CD4-positive, alpha-beta T cell treated with Interleukin-6 at 100 ng/mL for 8 hours (primary cell): Measurements from ENCODE around the gene XAB2.

Source experiments
- DNase-seq: peaks from one replicate; pipeline ENCODE4 v3.0.0-alpha.2; 2020; ENCODE audit warnings: mixed read lengths, low spot score

The XAB2 gene

DNA sequence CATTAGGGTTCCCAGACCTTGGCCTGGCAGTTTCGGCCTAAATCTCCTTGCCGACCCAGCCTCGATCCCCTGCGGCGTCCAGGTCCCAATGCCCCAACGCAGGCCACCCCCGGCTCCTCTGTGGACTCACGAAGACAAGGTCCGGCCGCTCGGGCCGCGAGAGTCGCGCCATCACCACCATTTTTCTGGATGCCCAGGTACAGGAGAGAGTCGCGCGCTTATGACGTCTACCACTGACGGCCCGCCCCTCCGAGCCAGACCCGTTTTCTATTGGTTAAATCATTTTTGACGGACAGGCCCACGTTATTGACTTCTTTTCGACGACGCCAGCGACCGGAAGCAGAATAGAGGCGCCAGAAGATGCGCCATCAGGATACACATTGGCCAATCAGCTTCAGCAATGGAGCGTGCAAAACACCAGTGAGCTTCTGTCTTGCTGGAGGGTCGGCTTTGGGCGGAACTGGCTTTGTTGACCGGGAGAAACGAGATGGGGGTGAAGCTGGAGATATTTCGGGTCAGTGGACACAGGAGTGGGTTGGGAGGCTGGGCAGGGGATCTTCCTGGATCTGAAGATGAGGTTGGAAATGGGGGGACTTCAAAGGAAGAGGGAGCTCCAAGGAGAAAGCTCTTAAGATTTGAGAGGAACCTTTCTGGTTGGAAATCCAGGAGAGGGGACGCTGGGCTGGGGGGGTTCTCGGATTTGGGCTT lies at the start of gene XAB2, which contains the start of gene PET100:
TSS of gene XAB2 (minus strand) at position 199 of the 708 bp plus-strand sequence. CDS start at position 181, 18 bp downstream.
TSS of gene PET100 (plus strand) at position 447 of the 708 bp plus-strand sequence. CDS start at position 488, 41 bp downstream.
- DNase-seq = peak; percentile 97

DNA sequence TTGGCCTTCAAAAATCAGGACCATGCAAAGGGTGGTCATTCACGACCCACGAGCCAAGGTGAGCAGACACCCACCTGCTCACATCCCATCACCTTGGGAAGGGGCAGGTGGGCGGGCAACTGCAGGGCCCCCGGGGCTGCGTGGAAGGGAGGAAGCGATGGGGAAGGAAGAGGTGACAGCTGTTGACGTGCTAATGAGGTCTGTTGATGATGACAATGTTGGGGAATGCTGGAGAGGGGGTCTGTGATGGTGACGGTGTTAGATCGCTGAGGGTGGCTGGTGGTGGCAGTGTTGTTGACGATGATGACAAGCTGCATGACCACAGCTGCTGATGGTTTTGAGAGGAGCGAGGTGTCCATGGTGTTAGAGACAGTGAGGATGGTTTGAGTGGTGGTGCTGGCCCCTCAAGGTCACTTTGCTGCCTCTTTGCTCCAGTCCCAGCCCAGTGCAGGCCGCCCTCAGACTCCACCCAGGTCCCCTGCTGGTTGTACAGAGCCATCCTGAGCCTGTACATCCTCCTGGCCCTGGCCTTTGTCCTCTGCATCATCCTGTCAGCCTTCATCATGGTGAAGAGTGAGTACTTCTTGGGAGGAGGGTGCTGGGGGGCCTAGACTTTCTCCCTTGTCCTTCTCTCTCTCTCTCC lies 48.4 kb upstream of the XAB2 start:
- DNase-seq = no peak

DNA sequence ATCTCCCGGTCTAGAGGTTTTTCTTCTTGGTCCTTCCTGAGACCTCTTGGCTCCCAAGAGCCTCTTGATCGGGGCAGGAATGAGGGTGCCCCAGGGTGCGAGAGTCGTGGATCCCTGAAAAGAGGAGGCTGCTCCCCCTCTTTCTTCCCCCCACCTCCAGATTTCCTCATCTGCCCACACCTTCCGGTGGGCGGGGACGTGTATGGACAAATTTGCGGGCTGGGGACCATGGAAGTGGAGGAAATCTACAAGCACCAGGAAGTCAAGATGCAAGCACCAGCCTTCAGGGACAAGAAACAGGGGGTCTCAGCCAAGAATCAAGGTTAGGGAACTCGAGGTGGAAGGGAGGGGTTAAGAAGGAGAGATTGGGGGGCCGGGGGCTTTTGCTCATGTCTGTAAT lies 47.5 kb upstream of the XAB2 start, which contains the start of gene MCEMP1:
TSS of gene MCEMP1 (plus strand) at position 237 of the 400 bp plus-strand sequence. CDS start at position 268, 31 bp downstream.
- DNase-seq = no peak

- no peak for DNase-seq
Measured at GRCh38 chr19:7676376-7676775, 47.0 kb upstream of the XAB2 start.

GRCh38 chr19:7674010-7675005 lies 45.0 kb upstream of the XAB2 start:
- no peak for DNase-seq

- no peak for DNase-seq
Measured at GRCh38 chr19:7672522-7672921, 43.2 kb upstream of the XAB2 start.

- DNase-seq = no peak
Measured at GRCh38 chr19:7670790-7671189, 41.4 kb upstream of the XAB2 start.

DNA sequence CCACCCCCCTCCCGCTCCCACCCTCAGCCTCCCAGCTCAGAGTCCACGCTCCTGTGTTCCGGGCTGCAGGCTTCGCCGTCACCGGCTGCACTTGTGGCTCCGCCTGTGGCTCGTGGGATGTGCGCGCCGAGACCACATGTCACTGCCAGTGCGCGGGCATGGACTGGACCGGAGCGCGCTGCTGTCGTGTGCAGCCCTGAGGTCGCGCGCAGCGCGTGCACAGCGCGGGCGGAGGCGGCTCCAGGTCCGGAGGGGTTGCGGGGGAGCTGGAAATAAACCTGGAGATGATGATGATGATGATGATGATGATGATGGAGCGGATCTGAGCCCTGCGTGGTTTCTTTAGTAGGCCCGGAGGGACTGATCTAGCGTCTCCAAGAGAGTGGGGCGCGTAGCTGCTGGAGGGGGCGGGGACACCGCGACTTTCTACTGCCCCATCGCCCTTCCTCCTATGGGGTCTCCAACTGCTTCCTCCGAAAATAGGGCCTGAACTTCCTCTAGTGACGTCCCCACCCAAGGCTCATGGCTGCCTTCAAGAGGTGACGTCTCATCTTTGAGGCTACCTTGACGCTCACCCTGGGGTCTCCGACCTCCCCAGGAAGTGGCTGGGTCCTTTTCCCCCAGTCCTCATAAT lies 40.9 kb upstream of the XAB2 start:
- DNase-seq = no peak

- DNase-seq = no peak
Measured at GRCh38 chr19:7669641-7670040, 40.3 kb upstream of the XAB2 start.

DNA sequence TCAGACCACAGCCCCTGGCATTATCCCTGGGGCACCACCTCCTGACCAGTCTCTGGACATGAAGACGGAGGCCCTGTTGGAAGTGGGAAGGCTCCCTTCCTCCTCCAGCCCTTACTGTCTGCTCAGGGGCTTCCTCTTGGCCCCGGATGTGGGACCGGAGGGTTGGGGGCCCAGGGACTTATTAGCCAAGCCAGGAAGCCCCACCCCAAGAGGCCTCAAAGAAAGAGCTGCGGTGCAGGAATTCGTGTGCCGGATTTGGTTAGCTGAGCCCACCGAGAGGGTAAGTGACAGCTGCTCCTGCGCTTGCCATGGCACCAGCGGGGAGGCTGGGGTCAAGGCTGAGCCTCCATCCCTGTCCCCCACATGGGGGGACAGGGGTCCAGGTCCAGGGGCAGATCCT lies 39.5 kb upstream of the XAB2 start, which contains the start of gene RETN:
TSS of gene RETN (plus strand) at position 208 of the 400 bp plus-strand sequence. CDS start 278 bp downstream, outside the sequence.
- DNase-seq = no peak

GRCh38 chr19:7665076-7665475 lies 35.7 kb upstream of the XAB2 start:
- no peak for DNase-seq

- DNase-seq = no peak
Measured at GRCh38 chr19:7663706-7664105, 34.4 kb upstream of the XAB2 start.

DNA sequence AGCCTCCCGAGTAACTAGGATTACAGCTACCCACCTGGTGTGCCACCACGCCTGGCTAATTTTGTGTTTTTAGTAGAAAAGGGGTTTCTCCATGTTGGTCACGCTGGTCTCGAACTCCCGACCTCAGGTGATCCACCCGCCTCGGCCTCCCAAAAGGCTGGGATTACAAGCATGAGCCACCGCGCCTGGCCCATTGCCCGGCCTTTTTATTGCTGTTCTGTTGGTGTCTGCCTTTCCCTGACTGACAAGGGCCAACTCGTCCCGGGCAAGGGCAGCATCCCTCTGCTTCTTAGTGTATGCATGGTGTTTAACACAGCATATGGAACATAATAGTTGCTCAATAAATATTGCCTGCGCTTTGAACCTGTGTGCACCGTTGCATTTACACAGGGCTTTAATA lies 33.3 kb upstream of the XAB2 start:
- no peak for DNase-seq

GRCh38 chr19:7661744-7662538 lies 32.6 kb upstream of the XAB2 start:
- no peak for DNase-seq

GRCh38 chr19:7658219-7658686 lies 28.9 kb upstream of the XAB2 start:
- DNase-seq = peak; percentile 57

DNA sequence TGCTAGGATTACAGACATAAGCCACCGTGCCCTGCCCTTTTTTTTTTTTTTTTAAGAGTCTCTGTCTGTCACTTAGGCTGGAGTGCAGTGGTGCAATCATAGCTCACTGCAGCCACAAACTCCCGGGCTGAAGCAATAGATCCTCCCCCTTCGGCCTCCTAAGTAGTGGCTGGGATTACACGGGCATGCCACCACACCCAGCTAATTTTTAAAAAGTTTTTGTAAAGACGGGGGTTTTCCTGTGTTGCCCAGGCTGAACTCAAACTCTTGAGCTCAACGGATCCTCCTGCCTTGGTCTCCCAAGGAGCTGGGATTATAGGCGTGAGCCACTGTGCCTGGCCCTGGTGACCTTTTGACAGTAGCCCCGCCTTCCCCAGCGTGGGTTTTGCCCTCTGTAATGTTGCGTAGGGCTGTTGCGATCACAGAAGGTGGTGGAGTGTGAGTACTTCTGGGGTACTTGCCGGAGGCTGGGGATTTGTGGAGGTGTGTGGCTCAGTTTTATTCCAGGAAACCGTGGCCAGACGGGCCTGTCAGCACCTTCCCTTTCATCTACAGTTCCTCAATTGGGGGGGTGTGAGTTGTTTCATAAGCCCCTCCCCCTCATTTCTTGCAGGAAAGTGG lies 27.9 kb upstream of the XAB2 start:
- no peak for DNase-seq

DNA sequence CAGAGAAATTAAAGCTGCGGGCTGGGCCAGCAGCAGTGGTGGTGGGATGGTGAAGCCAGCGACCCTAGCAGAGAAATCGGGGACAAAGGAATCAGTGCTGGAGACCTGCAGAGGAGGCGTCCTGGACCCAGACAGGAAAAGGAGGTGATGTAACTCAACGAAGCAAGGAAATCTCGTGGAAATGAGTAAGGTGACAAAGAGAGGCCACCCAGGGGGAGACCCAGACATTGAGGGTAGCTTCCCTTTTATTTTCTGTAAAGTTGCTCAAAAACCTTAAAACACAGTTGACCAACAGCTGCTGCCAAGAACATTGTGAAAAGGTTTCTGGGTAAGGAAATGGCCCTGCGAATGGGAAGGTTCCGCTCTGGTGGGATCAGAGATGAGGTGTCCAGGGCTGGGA lies 26.2 kb upstream of the XAB2 start:
- DNase-seq = no peak

DNA sequence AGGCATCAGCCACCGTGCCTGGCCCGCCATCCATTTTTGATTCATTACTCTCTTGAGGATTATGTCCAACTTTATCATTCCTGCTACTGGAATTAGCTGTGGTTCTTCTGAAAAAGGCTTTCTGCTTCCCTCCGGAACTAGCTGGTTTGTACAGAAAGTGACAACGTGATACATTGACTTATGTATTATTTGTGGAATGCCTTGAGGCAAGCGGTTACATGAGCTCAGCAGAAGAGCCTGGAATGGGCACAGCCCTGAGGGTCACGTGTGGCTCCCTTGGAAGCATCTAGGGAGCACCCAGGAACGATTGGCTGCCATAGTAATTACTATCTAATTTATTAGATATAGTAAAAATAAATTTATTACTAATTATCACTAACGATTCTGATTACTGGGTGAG lies 25.1 kb upstream of the XAB2 start:
- no peak for DNase-seq

DNA sequence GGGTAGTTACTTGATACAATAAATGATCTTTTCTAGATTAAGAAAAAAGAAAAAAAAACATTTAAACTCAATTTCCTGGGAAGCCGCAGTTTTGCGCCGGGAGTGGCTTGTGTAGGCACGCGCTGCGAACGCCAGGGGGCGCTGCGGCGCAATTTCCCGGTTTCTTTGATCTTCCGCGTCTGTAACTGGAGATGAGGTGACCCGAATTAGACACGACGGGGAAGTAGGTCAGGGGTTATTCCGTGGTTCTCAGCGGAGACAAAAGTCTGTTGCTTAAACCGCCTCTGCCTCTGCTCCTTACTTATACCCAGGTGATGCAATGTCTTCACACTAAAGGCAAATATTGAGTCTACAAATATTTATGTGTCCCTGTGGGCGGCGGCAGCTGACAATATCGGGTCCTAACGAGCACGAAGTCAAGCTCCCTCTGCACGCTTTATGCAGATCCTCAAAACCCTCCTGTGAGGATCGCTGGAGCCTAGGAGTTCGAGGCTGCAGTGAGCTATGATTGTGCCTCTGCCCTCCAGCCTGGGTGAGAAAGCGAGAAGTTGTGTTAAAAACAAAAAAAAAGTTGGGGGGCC lies 22.8 kb upstream of the XAB2 start:
- peak; percentile 86 for DNase-seq

GRCh38 chr19:7650148-7650547 lies 20.8 kb upstream of the XAB2 start:
- DNase-seq = no peak
